SIG-M5 treated with dmso at 0.1 percent for 504 hours (cell line): ENCODE measurements around the gene OSGIN1.
"Not testable (repeated sequence)": the region's sequence is repeated elsewhere in the genome, so short reads cannot be mapped to it uniquely, and the experiment has no call there.

Experiments
- DNase-seq: peaks from one replicate; lab custom pipeline; 2025; ENCODE audit not compliant: unreplicated experiment; lab: John Stamatoyannopoulos, UW

The OSGIN1 gene

DNA sequence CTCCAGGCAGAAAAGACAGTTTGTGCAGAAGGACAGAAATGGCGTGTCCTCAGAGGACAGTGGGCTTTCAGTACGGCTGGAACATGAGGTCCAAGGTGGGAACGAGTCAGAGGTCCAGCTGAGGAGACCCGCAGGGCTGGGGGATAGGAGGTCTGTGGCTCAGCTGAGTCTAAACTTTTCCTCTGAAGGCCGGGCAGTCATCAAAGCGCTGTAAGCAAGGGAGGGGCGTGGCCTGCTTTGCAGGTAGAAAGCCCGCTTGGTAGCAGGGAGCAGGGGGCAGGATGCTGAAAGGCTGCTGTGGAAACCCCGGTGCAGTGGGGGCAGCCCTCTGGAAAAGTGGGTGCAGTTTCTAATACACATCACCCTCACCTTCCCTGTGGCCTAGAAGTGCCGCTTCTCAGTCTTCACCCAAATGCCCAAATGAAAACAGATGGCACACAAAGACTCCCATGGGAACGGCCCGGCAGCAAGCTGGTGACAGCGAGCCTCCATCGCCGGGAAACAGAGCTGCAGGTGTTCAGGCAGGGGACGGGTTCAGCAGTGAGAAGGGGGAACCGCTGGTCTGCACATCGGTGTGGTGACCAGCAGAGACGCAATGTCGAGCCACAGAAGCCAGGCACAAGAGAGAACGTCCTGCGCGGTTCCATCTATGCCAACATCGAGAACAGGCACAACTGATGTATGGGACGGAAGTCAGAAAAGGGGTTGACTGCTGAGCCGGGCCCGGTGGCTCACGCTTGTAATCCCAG is 12.2 kb upstream of the OSGIN1 start:
- DNase-seq = no peak

DNA sequence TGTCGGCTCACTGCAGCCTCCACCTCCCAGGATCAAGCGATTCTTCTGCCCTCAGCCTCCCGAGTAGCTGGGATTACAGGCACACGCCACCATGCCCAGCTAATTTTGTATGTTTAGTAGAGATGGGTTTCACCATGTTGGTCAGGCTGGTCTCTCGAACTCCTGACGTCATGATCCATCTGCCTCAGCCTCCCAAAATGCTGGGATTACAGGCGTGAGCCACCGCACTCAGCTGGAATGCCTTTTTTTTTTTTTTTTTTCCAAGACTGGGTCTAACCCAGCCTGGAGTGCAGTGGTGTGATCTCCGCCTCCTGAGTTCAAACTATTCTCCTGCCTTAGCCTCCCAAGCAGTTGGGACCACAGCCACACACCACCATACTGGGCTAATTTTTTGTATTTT is 11.5 kb upstream of the OSGIN1 start:
- not testable (repeated sequence) for DNase-seq

DNA sequence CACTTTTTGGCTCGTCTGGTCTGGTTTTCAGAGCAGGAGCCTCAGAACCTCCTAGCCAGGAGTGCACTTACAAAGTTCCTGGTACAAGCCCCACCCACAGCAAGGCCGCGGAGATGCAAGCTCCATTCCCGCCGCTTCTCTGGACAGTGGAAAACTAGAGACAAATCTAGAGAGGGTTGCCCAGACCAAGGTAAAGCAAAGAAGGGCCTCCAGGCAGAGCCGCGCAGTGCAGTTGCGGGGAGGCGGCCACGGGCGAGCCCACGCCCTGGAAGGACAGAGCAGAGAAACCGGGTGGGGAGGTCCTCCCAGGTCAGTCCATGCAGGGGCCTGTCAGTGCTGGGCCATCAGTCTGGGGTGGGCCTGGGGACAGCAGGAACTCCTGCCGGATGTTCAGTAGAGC is 11.0 kb upstream of the OSGIN1 start:
- DNase-seq = no peak

DNA sequence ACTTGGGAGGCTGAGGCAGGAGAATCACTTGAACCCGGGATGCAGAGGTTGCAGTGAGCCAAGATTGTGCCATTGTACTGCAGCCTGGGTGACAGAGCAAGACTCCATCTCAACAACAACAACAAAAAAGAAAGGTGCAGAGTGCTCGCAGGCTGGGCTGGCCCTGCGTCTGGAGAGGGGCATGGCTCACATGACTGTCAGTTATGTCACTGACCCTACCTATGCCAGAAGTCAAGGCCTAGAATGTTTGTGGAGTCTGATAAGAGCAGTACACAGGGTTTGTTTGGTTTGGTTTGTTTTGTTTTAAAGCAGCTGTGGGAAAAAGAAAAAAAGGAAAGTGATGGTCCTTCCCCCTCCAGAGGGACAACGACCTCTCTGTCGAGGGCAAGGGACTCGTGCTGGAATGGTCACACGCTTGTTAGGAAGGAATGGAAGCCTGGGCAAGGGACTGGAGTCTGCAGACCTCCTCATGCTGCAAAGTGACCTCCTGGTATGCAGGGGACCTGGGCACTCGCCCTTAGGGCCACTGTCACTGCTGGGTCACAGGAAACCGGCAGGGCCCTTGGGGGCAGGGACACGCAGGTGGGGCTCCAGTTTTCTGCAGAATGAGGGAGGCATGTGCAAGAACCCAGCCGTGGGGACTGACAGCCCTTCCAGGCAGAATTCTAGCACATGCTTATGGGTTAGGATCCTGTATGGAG is 10.1 kb upstream of the OSGIN1 start:
- DNase-seq = no peak

DNA sequence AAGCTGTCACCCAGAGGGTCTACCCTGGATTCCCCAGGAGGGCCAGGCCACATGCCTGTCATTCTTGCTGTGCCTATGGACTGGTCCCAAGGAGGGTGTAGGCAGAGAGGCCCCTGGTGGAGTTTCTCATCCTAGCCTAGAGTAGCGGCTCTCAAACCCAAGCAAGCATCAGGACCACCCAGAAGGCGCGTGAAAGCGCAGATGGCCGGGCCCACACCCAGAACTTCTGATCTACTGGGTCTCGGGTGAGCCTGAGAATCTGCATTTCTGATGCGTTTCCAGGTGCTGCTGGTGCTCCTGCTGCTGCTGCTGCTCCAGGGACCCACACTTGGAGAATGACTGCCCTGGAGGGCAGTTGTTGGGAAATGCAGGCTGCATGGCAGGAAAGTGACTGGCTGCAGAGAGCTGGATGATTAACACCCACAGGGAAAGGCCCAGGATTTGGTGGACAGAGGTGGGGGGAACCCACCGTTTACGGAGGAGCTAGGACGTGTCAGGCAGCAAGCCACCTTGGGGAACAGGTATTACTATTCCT is 9.5 kb upstream of the OSGIN1 start:
- no peak for DNase-seq

DNA sequence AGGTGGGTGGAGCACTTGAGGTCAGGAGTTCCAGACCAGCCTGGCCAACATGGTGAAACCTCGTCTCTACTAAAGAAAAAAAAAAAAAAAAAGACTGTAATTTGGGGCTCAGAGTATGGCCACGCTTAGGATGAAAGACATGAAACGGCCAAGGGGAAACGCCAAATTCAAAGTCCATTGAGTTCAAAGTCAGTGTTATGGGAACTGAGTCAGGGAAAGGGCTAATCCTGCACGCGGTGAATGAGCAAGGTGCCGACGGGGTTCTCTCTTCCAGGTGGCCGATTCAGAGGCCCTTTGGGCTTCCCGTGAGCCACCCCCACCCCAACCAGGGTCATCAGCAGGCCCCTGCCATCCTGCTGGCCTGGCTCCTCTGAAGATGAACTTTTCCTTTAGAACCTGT is 7.5 kb upstream of the OSGIN1 start:
- DNase-seq = no peak

DNA sequence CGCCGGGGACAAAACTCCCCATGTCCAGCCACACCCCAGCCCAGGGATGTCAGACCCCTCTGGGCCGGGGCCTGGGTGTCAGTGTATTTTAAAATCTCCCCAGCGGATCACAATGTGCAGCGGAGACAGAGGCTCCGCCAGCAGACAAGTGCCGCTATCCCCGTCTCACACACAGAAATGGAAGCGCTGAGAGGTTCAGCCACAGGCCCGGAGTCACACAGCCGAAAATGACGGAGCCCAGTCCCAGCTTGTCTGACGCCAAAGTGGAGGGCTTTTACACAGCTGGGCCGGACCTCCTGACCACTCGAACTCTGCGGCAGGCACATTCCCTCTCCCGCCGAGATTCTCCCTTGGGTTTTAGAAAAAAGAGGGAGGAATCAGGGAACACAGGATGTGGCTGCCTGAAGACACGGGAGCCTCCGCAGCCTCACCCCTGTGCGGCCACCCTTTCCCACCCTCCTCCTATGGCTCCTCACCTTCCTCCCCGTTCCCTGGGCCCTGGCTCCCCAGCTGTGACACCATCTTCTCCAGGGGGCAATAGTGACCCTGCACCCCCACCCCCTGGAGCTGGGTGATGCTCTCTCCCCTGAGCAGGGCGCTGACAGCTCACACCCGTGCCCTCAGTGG is 6.8 kb upstream of the OSGIN1 start:
- no peak for DNase-seq

DNA sequence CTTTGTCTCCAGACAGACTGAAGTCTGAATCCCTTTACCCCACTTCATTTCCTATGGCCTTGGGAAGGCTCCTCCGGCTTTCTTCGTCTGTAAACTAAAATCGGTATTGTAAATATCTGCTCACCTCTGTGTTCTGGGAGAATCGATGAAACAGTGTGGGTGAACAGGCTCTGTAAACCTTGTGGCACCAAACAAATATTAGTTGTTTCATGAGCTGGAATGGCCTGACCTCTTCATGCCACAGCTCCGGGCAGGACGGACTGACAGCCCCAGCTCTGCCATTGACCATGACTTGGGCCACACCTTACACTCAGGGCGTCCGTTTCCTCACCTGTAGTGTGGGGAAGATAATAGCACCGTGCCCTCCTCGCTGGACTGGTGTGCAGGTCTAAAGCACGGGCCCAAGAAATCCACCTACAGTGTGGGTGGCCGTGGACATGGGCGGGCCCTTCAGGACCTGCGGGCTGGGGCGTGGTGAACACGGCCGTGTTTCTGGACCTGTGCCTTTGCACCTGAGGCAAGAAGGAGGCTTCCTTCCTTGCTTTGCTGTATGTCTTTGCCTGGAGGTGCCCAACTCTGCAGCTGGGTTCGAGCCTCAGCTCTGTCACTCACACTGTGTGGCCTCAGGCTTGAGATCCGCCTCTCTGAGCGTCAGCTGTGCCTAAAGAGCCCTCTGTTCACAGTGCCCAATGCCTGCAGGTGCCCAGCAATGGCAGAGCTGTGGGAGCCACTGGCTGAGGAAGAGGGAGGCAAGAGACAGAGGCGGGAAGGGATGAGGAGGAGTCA is 6.1 kb upstream of the OSGIN1 start:
- no peak for DNase-seq

DNA sequence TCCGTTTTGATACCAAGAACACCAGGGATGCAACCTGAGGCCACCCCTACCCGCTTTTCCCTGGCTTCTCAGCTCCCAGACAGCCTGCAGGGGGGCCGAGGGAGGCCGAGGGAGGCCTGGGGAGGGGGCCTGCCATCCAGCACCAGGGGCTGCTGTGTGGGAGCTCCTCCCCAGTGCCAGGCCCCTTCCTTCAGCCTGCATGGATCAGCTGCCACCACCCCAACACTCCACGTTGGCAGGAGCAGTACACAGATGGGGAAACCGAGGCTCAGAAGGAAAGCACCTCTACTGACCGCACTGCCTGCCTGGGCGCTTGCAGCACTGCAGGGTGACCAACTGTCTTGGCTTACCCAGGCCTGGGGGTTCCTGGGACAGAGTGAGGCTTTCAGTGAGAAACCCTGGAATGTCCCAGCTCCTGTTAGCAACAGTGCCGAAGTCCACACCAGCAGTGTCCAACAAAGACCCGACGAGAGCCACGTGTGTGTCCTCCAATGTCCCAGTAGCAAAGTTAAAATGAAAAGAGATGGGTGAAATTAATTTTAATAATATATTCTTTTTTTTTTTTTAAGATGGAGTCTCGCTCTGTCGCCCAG is 5.3 kb upstream of the OSGIN1 start:
- DNase-seq = no peak

DNA sequence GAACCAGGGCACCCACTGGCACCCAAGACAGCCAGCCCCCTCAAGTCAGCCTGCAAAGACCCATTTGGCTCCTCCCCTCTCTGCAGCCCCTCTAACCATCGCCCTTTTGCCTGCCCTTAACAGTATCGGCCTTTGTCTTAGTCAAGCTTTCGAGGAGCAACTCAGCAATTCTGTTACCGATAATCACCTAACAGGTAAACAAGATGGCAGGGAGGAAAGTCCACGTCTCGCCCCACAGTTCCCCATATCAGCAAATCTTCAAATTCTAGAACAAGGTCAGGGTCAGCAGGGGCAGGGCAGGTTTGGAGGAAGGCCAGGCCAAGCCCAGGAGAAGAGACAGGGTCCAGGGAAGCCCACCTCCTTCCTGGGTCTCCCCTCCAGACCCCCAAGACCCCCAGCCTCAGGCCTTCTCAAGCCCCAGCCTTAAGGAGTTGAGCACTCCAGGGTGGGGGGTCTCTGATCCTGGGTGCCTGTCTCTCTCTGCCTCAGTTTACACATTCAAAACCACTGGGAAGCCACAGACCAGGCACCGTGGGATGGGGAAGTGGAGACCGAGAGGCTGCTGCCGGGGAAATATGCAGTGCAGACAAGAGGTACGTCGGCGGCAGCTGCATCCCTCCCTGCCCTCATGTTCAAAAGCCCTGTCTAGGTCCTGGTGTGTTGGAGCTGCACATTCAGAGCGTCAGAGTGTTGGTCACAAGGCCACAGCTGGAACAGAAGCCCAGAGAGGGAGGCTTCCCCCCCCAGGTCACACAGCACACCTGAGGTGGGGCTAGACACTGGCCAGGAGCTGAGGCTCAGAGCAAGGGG is 3.9 kb upstream of the OSGIN1 start:
- no peak for DNase-seq

DNA sequence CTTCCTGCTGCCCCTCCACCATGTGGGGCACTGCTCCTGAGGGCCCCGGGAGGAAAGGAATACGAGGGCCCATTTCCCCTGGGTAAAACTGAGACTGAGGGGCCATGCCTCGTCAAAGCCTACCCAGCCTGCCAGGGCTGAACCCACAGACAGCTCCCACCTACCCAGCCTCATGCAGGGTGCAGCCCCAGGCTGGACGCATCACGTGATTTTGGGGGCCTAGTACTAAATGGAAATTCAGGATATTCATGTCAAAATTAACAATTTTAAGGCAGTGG is 3.4 kb upstream of the OSGIN1 start:
- no peak for DNase-seq

DNA sequence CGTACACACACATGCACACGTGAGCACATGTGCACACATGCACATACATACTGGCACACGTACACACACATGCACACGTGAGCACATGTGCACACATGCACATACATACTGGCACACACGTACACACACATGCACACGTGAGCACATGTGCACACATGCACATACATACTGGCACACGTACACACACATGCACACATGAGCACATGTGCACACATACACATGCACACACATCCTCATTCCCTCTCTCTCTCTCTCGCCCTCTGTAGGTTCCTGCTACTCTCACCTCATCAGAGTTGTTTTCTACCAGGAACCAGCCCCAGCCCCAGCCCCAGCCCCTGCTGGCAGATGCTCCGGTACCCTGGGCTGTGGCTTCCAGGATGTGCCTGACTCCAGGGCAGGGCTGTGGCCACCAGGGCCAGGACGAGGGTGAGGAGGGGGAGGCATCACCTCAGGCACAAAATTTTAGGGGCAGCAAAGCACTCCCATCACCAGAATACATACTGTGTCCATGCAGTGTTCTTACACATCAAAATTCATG is 2.1 kb upstream of the OSGIN1 start:
- not testable (repeated sequence) for DNase-seq

DNA sequence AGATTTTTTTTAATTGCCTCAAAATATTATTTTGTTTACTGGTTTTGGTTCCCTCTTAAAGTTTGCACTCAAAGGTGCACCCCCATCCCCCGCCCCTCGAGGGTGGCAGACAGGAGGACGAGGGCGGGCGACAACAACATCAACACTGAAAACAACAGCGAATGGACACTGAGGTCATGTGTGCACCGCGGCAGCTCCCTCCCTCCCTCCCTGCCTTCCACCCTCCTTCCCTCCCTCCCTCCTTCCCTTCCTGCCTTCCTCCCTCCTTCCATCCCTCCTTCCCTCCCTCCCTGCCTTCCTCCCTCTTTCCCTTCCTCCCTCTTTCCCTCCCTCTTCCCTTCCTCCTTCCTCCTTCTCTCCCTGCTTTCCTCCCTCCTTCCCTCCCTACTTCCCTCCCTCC is 1.5 kb upstream of the OSGIN1 start:
- DNase-seq = no peak

DNA sequence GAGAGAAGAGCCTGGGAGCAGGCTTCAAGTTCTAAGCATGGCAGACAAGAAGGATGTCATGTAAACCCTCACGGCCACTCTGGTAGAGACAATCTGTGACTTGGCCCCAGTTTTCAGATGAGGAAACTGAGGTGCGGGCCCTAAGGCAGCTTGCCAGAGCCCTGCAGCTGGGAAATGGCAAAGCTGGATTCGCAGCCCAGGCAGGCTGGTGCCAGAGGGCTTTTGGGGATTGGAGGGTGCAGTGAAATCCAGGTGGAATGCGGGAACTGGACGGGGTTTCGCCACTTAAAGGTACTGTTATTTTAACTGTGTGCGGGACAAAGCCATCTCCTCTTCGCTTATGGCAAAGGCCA is 477 bp upstream of the OSGIN1 start:
- DNase-seq = no peak

DNA sequence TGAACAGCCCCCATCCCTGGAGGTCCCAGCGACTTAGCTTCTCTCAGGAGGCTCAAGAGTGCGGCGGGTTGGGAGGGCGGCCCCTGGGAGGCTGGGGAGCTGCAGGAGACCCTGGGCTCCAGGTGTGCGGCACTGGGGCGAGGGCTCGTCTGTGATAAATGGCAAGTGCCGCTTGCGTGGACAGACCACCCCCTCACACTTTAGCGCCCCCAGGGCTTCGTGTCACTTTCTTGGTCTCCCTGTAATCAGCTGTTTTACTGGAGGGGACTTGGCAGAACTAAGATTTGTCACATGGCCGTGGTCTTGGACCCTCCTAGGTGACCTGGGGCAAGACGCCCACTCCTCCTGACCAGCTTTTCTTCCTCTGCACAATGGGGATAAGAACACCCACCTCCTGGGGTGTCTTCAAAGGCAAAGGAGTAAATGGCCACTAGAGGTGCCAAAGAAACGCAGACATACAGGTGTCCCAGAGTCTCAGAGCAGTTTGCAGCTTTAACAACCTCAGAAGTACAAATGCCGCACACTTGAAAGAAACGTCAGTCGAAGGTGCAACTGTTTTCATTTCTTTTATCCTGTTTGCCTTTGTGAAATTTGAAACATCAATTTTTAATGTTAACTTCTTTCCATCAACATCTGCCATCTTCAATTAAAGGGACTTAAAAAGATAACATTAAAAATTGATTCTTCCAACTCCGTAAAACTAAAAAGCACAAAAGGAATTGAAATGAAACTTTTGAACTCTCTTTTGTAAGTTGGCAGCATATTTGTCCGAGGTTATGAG is 946 bp downstream of the OSGIN1 start:
- DNase-seq = peak; percentile 70

DNA sequence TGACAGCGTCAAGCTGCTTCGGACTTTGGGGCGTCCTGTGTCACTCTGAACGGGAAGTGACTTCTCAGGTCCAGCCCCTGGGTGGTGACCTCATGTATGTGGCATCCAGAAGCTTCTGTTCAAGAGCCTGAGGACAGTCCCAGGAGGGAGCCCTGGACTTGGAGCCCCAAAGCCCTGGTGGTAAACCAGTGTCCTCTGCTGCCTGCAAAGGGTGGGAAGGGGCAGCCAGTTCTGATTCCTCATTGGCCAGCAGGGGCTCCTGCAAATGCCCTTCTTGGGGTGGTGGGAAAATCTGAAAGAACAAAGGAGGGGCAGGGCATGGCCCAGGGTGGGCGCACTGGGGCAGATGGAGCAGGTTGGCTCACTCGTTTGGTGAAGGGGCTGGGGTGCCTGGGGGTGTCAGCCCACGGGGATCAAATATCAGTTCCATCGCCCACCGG is 1.6 kb downstream of the OSGIN1 start:
- DNase-seq = peak; percentile 43

DNA sequence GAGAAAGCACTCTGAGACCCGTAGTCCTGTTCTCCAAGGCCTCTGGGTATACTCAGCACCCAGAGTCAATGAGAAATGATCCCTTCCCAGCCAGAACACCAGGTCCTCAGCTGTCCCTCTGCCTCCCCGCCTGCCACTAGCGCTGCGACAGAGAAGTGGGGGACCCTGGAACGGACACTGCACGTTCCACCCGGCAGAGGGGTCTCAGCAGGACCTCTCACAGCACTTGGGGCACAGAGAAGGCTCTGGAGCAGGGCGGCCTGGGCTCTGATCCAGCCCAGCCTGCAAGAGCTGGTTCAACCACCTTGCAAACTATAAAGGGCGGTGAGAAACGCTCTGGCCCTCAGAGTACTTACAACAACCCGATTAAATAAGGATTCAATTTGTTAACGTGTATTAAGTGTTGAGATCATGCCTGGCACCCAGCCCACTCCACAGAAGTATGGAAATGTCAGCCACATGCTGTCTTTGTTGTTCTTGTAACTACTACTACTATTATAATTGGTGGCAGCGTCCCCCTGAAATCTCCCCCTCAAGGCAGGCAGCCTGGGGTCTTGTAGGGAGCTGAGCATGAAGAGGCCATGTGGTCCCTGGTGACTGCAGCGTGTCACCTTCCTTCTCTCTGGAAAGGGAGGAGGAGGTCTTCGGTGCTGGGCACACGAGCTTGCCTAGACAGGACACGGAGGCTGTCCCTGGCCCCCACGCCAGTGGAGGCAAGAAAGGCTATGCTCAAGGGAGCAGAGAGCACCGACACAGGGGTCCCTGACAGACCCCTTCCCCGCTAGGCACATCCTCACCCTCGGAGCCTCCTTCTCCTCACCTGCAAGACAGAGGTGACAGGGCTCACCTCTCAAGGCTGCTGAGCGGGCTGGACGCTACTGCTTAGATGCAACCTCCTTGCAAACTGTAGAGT is 2.4 kb downstream of the OSGIN1 start:
- DNase-seq = no peak
